ENCODE results near the gene IKZF2. TPM values are rescaled to one million over a fixed set of nuclear protein-coding genes. Genes with fewer than 3 reads are reported as not detected.

IKZF2 gene
- total and polyA plus RNA-seq, 10 of the 15 experiments (the other 5 are each of a cell fraction or from before 2014, with no cell fraction given) = 15.2 to 266 (median 87.2) TPM

DNA sequence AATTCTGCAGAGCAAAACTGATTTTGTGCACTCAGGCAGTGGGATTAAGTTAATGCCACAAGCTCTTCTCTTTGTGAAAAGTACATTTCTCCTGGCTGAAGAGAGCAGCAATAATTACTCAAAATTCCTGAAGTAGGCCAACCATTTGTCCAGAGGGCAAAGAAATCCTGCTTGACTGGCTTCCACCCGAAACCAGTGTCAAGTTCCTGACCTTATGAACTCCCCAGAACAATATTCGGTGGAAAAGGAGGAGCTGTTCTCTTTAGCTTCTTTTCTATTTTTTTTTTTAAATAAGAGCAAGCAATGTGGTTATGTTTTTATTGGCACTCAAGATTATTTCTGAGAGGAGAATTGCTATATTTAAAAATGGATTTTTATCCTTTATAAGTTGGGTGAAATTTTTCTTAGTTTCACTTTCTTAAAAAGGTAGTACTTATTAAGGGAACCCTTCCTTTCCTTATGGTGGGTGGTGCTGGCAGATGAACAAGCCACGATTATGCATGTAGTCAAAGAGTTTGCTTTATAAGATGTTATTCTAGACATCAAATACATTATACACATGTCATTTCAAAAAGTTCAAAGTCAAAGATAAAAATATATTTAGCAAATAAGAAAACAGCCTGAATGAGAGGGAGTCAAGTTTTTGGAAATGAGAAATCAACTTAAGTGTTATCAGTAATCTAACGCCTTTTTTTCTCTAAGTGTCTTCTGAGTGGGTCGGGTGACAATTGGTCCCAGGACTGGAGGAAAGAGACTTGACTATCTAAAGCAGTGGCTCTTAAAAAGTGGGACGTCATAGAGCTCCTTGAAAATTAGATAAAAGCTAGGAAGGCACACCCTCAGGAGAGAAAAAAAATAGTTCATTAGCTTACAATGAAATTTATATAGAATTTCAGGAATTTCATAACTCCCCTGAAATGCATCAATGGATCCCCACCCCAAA, 194.5 kb downstream of the IKZF2 start:
- no peak overlapping the region for H2AFZ ChIP-seq (ENCODE audit: control insufficient read depth, low read depth, low read length)
- no peak overlapping the region for H3K4me3 ChIP-seq
- H3K79me2 ChIP-seq (ENCODE audit: control insufficient read depth, insufficient read depth, low read length) = no peaks in the 10 kb centered on the region
- H3K9me3 ChIP-seq (replicated peaks; ENCODE audit: control insufficient read depth, insufficient read depth, low read length) = no peaks in the 10 kb centered on the region
- H3K9ac ChIP-seq (ENCODE audit: control insufficient read depth, insufficient read depth, low read length) = no peak overlapping the region
- ChIA-PET POLR2A (interaction anchor here (0.9 kb wide), 1 partner anchor 17 kb away, joined by 3 read pairs; no protein-coding TSS in a partner anchor), SMC1A (ENCODE audit: uncharacterized antibody, unreplicated experiment) (interaction anchor here (0.8 to 2.2 kb wide), 11 partner anchors 9 to 193 kb away, joined by 3 to 14 read pairs (median 4); no protein-coding TSS in a partner anchor), CTCF (interaction anchor here (0.7 to 1.9 kb wide), 4 partner anchors 8 to 180 kb away, joined by 3 to 5 read pairs (median 4); no protein-coding TSS in a partner anchor), RAD21 (ENCODE audit: unreplicated experiment) (interaction anchor here (1.0 kb wide), 1 partner anchor 14 kb away, joined by 3 read pairs; no protein-coding TSS in a partner anchor)
- intact Hi-C loops (cut with micrococcal nuclease; ENCODE audit: unreplicated experiment) (no loop called here), in situ Hi-C loops (cut with MboI) (no loop called here)
- peaks cover 0 to 20% of the 10 kb centered on the region in 2 experiments; a peak in 1 of 4 replicates for H3K36me3 ChIP-seq (ENCODE audit: control insufficient read depth in 2 of 2, insufficient read depth in 2 of 2, low read length in 1 of 2)
- WGBS (ENCODE audit: insufficient coverage, insufficient replicate concordance, low lambda C conversion rate, missing lambda C conversion rate) = 84% methylated on average over 6 of the region's 6 CpGs
- ATAC-seq (no peak), FAIRE-seq (no peak), DNase-seq (ENCODE audit: low read depth, low spot score) (no peak)
- TF ChIP-seq TCF12 (IDR thresholded peaks at IDR 0.05; ENCODE audit: low read depth, low read length) (no peak), EGR1 (IDR thresholded peaks at IDR 0.05; ENCODE audit: borderline replicate concordance in 1 of 2, low read depth in 2 of 2, low read length in 2 of 2) (no peak), RAD51 (IDR thresholded peaks at IDR 0.05) (no peak), ETV6 (conservative IDR thresholded peaks at IDR 0.05 in 1 of 2, IDR thresholded peaks at IDR 0.05 in 1 of 2; ENCODE audit: borderline replicate concordance in 1 of 2, low read depth in 1 of 2) (no peak), RB1 (IDR thresholded peaks at IDR 0.05; ENCODE audit: borderline replicate concordance) (no peak), MTA2 (IDR thresholded peaks at IDR 0.05; ENCODE audit: low read depth) (no peak), STAT1 (conservative IDR thresholded peaks at IDR 0.05) (no peak), CEBPB (IDR thresholded peaks at IDR 0.05; ENCODE audit: borderline replicate concordance in 1 of 2, low read depth in 2 of 2, low read length in 2 of 2) (no peak), RBBP5 (conservative IDR thresholded peaks at IDR 0.05) (no peak)
- TF ChIP-seq, protein P1, sequence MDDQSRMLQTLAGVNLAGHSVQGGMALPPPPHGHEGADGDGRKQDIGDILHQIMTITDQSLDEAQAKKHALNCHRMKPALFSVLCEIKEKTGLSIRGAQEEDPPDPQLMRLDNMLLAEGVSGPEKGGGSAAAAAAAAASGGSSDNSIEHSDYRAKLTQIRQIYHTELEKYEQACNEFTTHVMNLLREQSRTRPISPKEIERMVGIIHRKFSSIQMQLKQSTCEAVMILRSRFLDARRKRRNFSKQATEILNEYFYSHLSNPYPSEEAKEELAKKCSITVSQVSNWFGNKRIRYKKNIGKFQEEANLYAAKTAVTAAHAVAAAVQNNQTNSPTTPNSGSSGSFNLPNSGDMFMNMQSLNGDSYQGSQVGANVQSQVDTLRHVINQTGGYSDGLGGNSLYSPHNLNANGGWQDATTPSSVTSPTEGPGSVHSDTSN (IDR thresholded peaks at IDR 0.05; ENCODE audit: insufficient replicate concordance, low read depth, low read length) = no peak
- TF ChIP-seq, protein P2, sequence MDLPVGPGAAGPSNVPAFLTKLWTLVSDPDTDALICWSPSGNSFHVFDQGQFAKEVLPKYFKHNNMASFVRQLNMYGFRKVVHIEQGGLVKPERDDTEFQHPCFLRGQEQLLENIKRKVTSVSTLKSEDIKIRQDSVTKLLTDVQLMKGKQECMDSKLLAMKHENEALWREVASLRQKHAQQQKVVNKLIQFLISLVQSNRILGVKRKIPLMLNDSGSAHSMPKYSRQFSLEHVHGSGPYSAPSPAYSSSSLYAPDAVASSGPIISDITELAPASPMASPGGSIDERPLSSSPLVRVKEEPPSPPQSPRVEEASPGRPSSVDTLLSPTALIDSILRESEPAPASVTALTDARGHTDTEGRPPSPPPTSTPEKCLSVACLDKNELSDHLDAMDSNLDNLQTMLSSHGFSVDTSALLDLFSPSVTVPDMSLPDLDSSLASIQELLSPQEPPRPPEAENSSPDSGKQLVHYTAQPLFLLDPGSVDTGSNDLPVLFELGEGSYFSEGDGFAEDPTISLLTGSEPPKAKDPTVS (IDR thresholded peaks at IDR 0.05; ENCODE audit: low read depth, low read length) = no peak
- TF ChIP-seq, protein P3, sequence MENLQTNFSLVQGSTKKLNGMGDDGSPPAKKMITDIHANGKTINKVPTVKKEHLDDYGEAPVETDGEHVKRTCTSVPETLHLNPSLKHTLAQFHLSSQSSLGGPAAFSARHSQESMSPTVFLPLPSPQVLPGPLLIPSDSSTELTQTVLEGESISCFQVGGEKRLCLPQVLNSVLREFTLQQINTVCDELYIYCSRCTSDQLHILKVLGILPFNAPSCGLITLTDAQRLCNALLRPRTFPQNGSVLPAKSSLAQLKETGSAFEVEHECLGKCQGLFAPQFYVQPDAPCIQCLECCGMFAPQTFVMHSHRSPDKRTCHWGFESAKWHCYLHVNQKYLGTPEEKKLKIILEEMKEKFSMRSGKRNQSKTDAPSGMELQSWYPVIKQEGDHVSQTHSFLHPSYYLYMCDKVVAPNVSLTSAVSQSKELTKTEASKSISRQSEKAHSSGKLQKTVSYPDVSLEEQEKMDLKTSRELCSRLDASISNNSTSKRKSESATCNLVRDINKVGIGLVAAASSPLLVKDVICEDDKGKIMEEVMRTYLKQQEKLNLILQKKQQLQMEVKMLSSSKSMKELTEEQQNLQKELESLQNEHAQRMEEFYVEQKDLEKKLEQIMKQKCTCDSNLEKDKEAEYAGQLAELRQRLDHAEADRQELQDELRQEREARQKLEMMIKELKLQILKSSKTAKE (IDR thresholded peaks at IDR 0.05; ENCODE audit: low read depth, poor library complexity, severe bottlenecking) = no peak
- no peaks in the 10 kb centered on the region for H4K20me1 ChIP-seq (ENCODE audit: control insufficient read depth, insufficient read depth)
- no peak overlapping the region for H3K27ac ChIP-seq (ENCODE audit: control insufficient read depth, insufficient read depth)
- no TSS peak for BruUV-seq (replicated peaks)
- no peak overlapping the region for H3K4me2 ChIP-seq (ENCODE audit: control insufficient read depth, insufficient read depth)
- peaks cover 5% of the 10 kb centered on the region; the same call in 1 of the 2 replicates for H3K4me1 ChIP-seq (ENCODE audit: control insufficient read depth, insufficient read depth, low read length)
- no peaks in the 10 kb centered on the region for H3K27me3 ChIP-seq (replicated peaks in 1 of 2; ENCODE audit: control insufficient read depth in 2 of 2, insufficient read depth in 2 of 2, low read length in 1 of 2)

Measured in GM12878 (cell line).